ENCODE results near the gene CLASP2.
"Not testable (repeated sequence)": the region's sequence is repeated elsewhere in the genome, so short reads cannot be mapped to it uniquely, and the experiment has no call there.

CLASP2 gene

GRCh38 chr3:33447958-33448357, 270.1 kb downstream of the CLASP2 start:
- TF ChIP-seq EZH2phosphoT487 (IDR thresholded peaks at IDR 0.05; ENCODE audit: low read length) = no peak
- no peak overlapping the region for H3K4me2 ChIP-seq (ENCODE audit: low read depth, low read length)
- H3K36me3 ChIP-seq (replicated peaks; ENCODE audit: insufficient read depth, low read length) = no peaks in the 10 kb centered on the region
- no peak overlapping the region for H3K4me3 ChIP-seq (ENCODE audit: low read length)
- no peaks in the 10 kb centered on the region for H3F3A ChIP-seq (ENCODE audit: insufficient read depth, low read length)
- H3K27ac ChIP-seq (ENCODE audit: low read length) = no peak overlapping the region
- H3K79me2 ChIP-seq (ENCODE audit: low read length) = no peaks in the 10 kb centered on the region
- no peak overlapping the region for H3K9ac ChIP-seq (ENCODE audit: low read length)
- H4K20me1 ChIP-seq (ENCODE audit: insufficient read depth, low read length) = no peaks in the 10 kb centered on the region
- no peaks in the 10 kb centered on the region for H3K4me1 ChIP-seq (ENCODE audit: low read length)
- DNase-seq = no peak
- no peaks in the 10 kb centered on the region for H3K9me3 ChIP-seq (replicated peaks; ENCODE audit: insufficient read depth, low read length)
- no peak overlapping the region for H2AFZ ChIP-seq (ENCODE audit: low read length)
- no peaks in the 10 kb centered on the region for H3K9me2 ChIP-seq (replicated peaks; ENCODE audit: insufficient read depth, low read length)
- H3K27me3 ChIP-seq (replicated peaks; ENCODE audit: insufficient read depth, low read length) = no peaks in the 10 kb centered on the region

GRCh38 chr3:33447256-33447625, 270.8 kb downstream of the CLASP2 start:
- not testable (repeated sequence) for H3K79me2 ChIP-seq (ENCODE audit: low read length); H3K4me1 ChIP-seq (ENCODE audit: low read length); H3K9me2 ChIP-seq (replicated peaks; ENCODE audit: insufficient read depth, low read length); H3K4me3 ChIP-seq (ENCODE audit: low read length); H3K9ac ChIP-seq (ENCODE audit: low read length); H2AFZ ChIP-seq (ENCODE audit: low read length); H3K4me2 ChIP-seq (ENCODE audit: low read depth, low read length); H3K36me3 ChIP-seq (replicated peaks; ENCODE audit: insufficient read depth, low read length); H3K27ac ChIP-seq (ENCODE audit: low read length); DNase-seq; H4K20me1 ChIP-seq (ENCODE audit: insufficient read depth, low read length); H3F3A ChIP-seq (ENCODE audit: insufficient read depth, low read length); H3K27me3 ChIP-seq (replicated peaks; ENCODE audit: insufficient read depth, low read length); H3K9me3 ChIP-seq (replicated peaks; ENCODE audit: insufficient read depth, low read length)

Measured in MM.1S (cell line).